22Rv1 (cell line): ENCODE results near the gene ACOT9.

Experiments
- H3K27ac ChIP-seq: fragments of 450-650 bp; 2 replicates; pipeline ENCODE4 v1.5.1; 2017
- CTCF ChIP-seq: fragments of 450-650 bp; IDR thresholded peaks from 2 replicates; pipeline ENCODE4 v1.5.1; 2017; ENCODE audit warnings: mild to moderate bottlenecking
- ZFX ChIP-seq: fragments of 450-650 bp; IDR thresholded peaks from 2 replicates; pipeline ENCODE4 v1.6.1; 2017; ENCODE audit warnings: antibody characterized with exemption, borderline replicate concordance

Gene ACOT9

GRCh38 chrX:23729214-23729613 lies 13.9 kb downstream of the ACOT9 start:
- TF ChIP-seq CTCF (no peak), ZFX (no peak)
- no peak overlapping the region for H3K27ac ChIP-seq

GRCh38 chrX:23727206-23727605 lies 15.9 kb downstream of the ACOT9 start:
- no peak overlapping the region for H3K27ac ChIP-seq
- TF ChIP-seq ZFX = no peak
- no peak for TF ChIP-seq CTCF

- TF ChIP-seq CTCF (no peak), ZFX (no peak)
These were observed 16.9 kb downstream of the ACOT9 start for GRCh38 chrX:23726191-23726590.

GRCh38 chrX:23720117-23720677 lies 22.9 kb downstream of the ACOT9 start:
- TF ChIP-seq ZFX (no peak), CTCF (no peak)

More at GRCh38 chrX:23726191-23726590, 16.9 kb downstream of the ACOT9 start:
- H3K27ac ChIP-seq = no peak overlapping the region

GRCh38 chrX:23705235-23705634 lies 37.8 kb downstream of the ACOT9 start:
- TF ChIP-seq ZFX (no peak), CTCF (no peak)
- no peak overlapping the region for H3K27ac ChIP-seq

More at GRCh38 chrX:23720117-23720677, 22.9 kb downstream of the ACOT9 start:
- no peak overlapping the region for H3K27ac ChIP-seq

GRCh38 chrX:23704673-23705206 lies 38.3 kb downstream of the ACOT9 start:
- TF ChIP-seq CTCF (no peak), ZFX (no peak)
- no peak overlapping the region for H3K27ac ChIP-seq

GRCh38 chrX:23699636-23700194 lies 43.4 kb downstream of the ACOT9 start:
- TF ChIP-seq CTCF (no peak), ZFX (no peak)
- no peak overlapping the region for H3K27ac ChIP-seq
